ENCODE measurements around the gene PIAS4. TPM values are rescaled to one million over a fixed set of nuclear protein-coding genes. Genes with fewer than 3 reads are reported as not detected.

Gene PIAS4
- total RNA-seq, 1 donor from 2014 or later, result 56.3 TPM

- DNase-seq (ENCODE audit: low spot score, unreplicated experiment), result no peak
- Mint-ChIP-seq H3K4me1 (ENCODE audit: low read depth) (peaks cover 6% of the 10 kb centered on the region), H3K27me3 (no peaks in the 10 kb centered on the region), H3K27ac (peak overlapping the region; percentile 59), H3K4me3 (ENCODE audit: low read depth) (no peak overlapping the region), H3K36me3 (ENCODE audit: insufficient read depth) (no peaks in the 10 kb centered on the region), H3K9me3 (ENCODE audit: low read depth) (no peaks in the 10 kb centered on the region)
- TF ChIP-seq, protein P1, sequence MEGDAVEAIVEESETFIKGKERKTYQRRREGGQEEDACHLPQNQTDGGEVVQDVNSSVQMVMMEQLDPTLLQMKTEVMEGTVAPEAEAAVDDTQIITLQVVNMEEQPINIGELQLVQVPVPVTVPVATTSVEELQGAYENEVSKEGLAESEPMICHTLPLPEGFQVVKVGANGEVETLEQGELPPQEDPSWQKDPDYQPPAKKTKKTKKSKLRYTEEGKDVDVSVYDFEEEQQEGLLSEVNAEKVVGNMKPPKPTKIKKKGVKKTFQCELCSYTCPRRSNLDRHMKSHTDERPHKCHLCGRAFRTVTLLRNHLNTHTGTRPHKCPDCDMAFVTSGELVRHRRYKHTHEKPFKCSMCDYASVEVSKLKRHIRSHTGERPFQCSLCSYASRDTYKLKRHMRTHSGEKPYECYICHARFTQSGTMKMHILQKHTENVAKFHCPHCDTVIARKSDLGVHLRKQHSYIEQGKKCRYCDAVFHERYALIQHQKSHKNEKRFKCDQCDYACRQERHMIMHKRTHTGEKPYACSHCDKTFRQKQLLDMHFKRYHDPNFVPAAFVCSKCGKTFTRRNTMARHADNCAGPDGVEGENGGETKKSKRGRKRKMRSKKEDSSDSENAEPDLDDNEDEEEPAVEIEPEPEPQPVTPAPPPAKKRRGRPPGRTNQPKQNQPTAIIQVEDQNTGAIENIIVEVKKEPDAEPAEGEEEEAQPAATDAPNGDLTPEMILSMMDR (IDR thresholded peaks at IDR 0.05; ENCODE audit: unreplicated experiment), result no peak
These were observed 76.4 kb downstream of the PIAS4 start for GRCh38 chr19:4083677-4084546.

- no peaks in the 10 kb centered on the region for H3K27me3 Mint-ChIP-seq
- H3K4me3 Mint-ChIP-seq (ENCODE audit: low read depth), result no peak overlapping the region
- DNase-seq (ENCODE audit: low spot score, unreplicated experiment), result no peak
- no peaks in the 10 kb centered on the region for H3K9me3 Mint-ChIP-seq (ENCODE audit: low read depth)
- H3K4me1 Mint-ChIP-seq (ENCODE audit: low read depth), result peaks cover 6% of the 10 kb centered on the region
- TF ChIP-seq, protein P1 (IDR thresholded peaks at IDR 0.05; ENCODE audit: unreplicated experiment), result no peak
- H3K27ac Mint-ChIP-seq, result peak overlapping the region; percentile 59
- H3K36me3 Mint-ChIP-seq (ENCODE audit: insufficient read depth), result no peaks in the 10 kb centered on the region
These were observed 77.0 kb downstream of the PIAS4 start for GRCh38 chr19:4084547-4084877.

GRCh38 chr19:4086411-4086867, 78.9 kb downstream of the PIAS4 start:
- no peak for DNase-seq (ENCODE audit: low spot score, unreplicated experiment)
- Mint-ChIP-seq H3K27me3 (no peaks in the 10 kb centered on the region), H3K9me3 (ENCODE audit: low read depth) (no peaks in the 10 kb centered on the region), H3K36me3 (ENCODE audit: insufficient read depth) (peaks cover 1% of the 10 kb centered on the region), H3K27ac (no peak overlapping the region), H3K4me1 (ENCODE audit: low read depth) (peaks cover 6% of the 10 kb centered on the region), H3K4me3 (ENCODE audit: low read depth) (no peak overlapping the region)
- TF ChIP-seq, protein P1 (IDR thresholded peaks at IDR 0.05; ENCODE audit: unreplicated experiment), result no peak

GRCh38 chr19:4087787-4088679, 80.5 kb downstream of the PIAS4 start:
- peaks cover 6% of the 10 kb centered on the region for H3K4me1 Mint-ChIP-seq (ENCODE audit: low read depth)

DNA sequence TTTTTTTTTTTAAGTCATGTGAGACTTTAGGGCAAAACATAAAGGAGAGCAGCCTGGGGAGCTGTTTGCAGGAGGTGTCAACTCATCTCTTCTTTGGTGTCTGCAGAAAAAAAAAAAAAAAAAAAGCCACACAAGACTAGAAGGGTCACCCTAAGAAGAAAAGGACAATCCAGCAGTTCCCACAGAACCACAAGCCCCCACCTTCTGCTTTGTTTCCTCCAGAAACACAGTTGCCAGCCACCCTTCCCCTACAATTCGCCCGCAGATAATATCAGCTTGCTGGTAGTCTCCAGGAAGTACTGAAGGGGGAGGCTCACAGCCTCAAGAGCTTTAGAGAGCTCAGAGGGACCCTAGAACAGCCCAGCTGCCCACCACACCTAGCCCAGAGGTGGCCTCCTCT, 81.4 kb downstream of the PIAS4 start:
- H3K9me3 Mint-ChIP-seq (ENCODE audit: low read depth), result no peaks in the 10 kb centered on the region
- H3K4me3 Mint-ChIP-seq (ENCODE audit: low read depth), result no peak overlapping the region
- no peaks in the 10 kb centered on the region for H3K27me3 Mint-ChIP-seq
- no peak overlapping the region for H3K27ac Mint-ChIP-seq
- DNase-seq (ENCODE audit: low spot score, unreplicated experiment), result no peak
- peaks cover 5% of the 10 kb centered on the region for H3K36me3 Mint-ChIP-seq (ENCODE audit: insufficient read depth)
- H3K4me1 Mint-ChIP-seq (ENCODE audit: low read depth), result peaks cover 6% of the 10 kb centered on the region
- TF ChIP-seq, protein P1 (IDR thresholded peaks at IDR 0.05; ENCODE audit: unreplicated experiment), result no peak

More at GRCh38 chr19:4087787-4088679, 80.5 kb downstream of the PIAS4 start:
- TF ChIP-seq, protein P1 (IDR thresholded peaks at IDR 0.05; ENCODE audit: unreplicated experiment), result no peak
- DNase-seq (ENCODE audit: low spot score, unreplicated experiment), result no peak
- Mint-ChIP-seq H3K36me3 (ENCODE audit: insufficient read depth) (peaks cover 1% of the 10 kb centered on the region), H3K27me3 (no peaks in the 10 kb centered on the region), H3K9me3 (ENCODE audit: low read depth) (no peaks in the 10 kb centered on the region), H3K27ac (peak overlapping the region; percentile 81), H3K4me3 (ENCODE audit: low read depth) (no peak overlapping the region)

Data from progenitor cell of endocrine pancreas (in vitro differentiated cells).